ENCODE measurements around the gene OPN5.
"Not testable (repeated sequence)": the region's sequence is repeated elsewhere in the genome, so short reads cannot be mapped to it uniquely, and the experiment has no call there.

Gene OPN5

GRCh38 chr6:47737406-47737805, 44.4 kb upstream of the OPN5 start:
- H3K79me2 ChIP-seq: no peaks in the 10 kb centered on the region
- H3K27ac ChIP-seq: no peak overlapping the region
- H3K4me2 ChIP-seq (ENCODE audit: low read length): no peak overlapping the region
- TF ChIP-seq CTCF (IDR thresholded peaks at IDR 0.05): no peak
- no peak overlapping the region for H3K4me3 ChIP-seq (ENCODE audit: low read depth, low read length)
- no peaks in the 10 kb centered on the region for H3K4me1 ChIP-seq
- no peak overlapping the region for H3K9ac ChIP-seq
- H2AFZ ChIP-seq: no peak overlapping the region
- H3K36me3 ChIP-seq (ENCODE audit: control insufficient read depth, insufficient read depth, low read length): no peaks in the 10 kb centered on the region
- no peaks in the 10 kb centered on the region for H3K9me3 ChIP-seq (ENCODE audit: control insufficient read depth, low read length)
- no peaks in the 10 kb centered on the region for H3K27me3 ChIP-seq (ENCODE audit: control insufficient read depth, insufficient read depth, low read length)

GRCh38 chr6:47740714-47741113, 41.1 kb upstream of the OPN5 start:
- no peaks in the 10 kb centered on the region for H3K79me2 ChIP-seq
- no peaks in the 10 kb centered on the region for H3K27me3 ChIP-seq (ENCODE audit: control insufficient read depth, insufficient read depth, low read length)
- no peak overlapping the region for H3K4me3 ChIP-seq (ENCODE audit: low read depth, low read length)
- H3K27ac ChIP-seq: no peak overlapping the region
- H3K4me2 ChIP-seq (ENCODE audit: low read length): no peak overlapping the region
- H3K4me1 ChIP-seq: no peaks in the 10 kb centered on the region
- no peaks in the 10 kb centered on the region for H3K9me3 ChIP-seq (ENCODE audit: control insufficient read depth, low read length)
- no peak overlapping the region for H2AFZ ChIP-seq
- no peak overlapping the region for H3K9ac ChIP-seq
- no peaks in the 10 kb centered on the region for H3K36me3 ChIP-seq (ENCODE audit: control insufficient read depth, insufficient read depth, low read length)
- no peak for TF ChIP-seq CTCF (IDR thresholded peaks at IDR 0.05)

- TF ChIP-seq CTCF (IDR thresholded peaks at IDR 0.05): no peak
- H3K4me1 ChIP-seq: no peaks in the 10 kb centered on the region
- no peak overlapping the region for H3K4me3 ChIP-seq (ENCODE audit: low read depth, low read length)
- no peaks in the 10 kb centered on the region for H3K27me3 ChIP-seq (ENCODE audit: control insufficient read depth, insufficient read depth, low read length)
- no peaks in the 10 kb centered on the region for H3K36me3 ChIP-seq (ENCODE audit: control insufficient read depth, insufficient read depth, low read length)
- no peak overlapping the region for H3K27ac ChIP-seq
- no peak overlapping the region for H3K9ac ChIP-seq
- H3K9me3 ChIP-seq (ENCODE audit: control insufficient read depth, low read length): no peaks in the 10 kb centered on the region
- H3K79me2 ChIP-seq: no peaks in the 10 kb centered on the region
- H2AFZ ChIP-seq: no peak overlapping the region
- H3K4me2 ChIP-seq (ENCODE audit: low read length): no peak overlapping the region
These were observed 40.0 kb upstream of the OPN5 start for GRCh38 chr6:47741807-47742206.

GRCh38 chr6:47743744-47744143, 38.1 kb upstream of the OPN5 start:
- no peak overlapping the region for H3K4me2 ChIP-seq (ENCODE audit: low read length)
- TF ChIP-seq CTCF (IDR thresholded peaks at IDR 0.05): no peak
- no peak overlapping the region for H3K4me3 ChIP-seq (ENCODE audit: low read depth, low read length)
- H3K36me3 ChIP-seq (ENCODE audit: control insufficient read depth, insufficient read depth, low read length): no peaks in the 10 kb centered on the region
- H3K9ac ChIP-seq: no peak overlapping the region
- no peaks in the 10 kb centered on the region for H3K4me1 ChIP-seq
- H3K27ac ChIP-seq: no peak overlapping the region
- H3K27me3 ChIP-seq (ENCODE audit: control insufficient read depth, insufficient read depth, low read length): no peaks in the 10 kb centered on the region
- H3K9me3 ChIP-seq (ENCODE audit: control insufficient read depth, low read length): no peaks in the 10 kb centered on the region
- H3K79me2 ChIP-seq: no peaks in the 10 kb centered on the region
- no peak overlapping the region for H2AFZ ChIP-seq

- H3K27ac ChIP-seq; H3K4me3 ChIP-seq (ENCODE audit: low read depth, low read length); H3K9ac ChIP-seq; H3K79me2 ChIP-seq; H2AFZ ChIP-seq; H3K27me3 ChIP-seq (ENCODE audit: control insufficient read depth, insufficient read depth, low read length); H3K9me3 ChIP-seq (ENCODE audit: control insufficient read depth, low read length); H3K4me2 ChIP-seq (ENCODE audit: low read length); H3K4me1 ChIP-seq; H3K36me3 ChIP-seq (ENCODE audit: control insufficient read depth, insufficient read depth, low read length): not testable (repeated sequence)
These were observed 36.6 kb upstream of the OPN5 start for GRCh38 chr6:47745269-47745668.

Measured in parathyroid adenoma (tissue), 2 donors.